Dermis microvascular lymphatic vessel endothelial cell (primary cell): ENCODE data around the gene CDH23. TPM values are rescaled to one million over a fixed set of nuclear protein-coding genes. Genes with fewer than 3 reads are reported as not detected.

ENCODE experiments used
- DNase-seq, 2 donors: peaks; one replicate each; pipeline versions ENCODE4 v3.0.0 to v3.0.0-alpha.2; 2010; ENCODE audit warnings: low read depth in 2 of 2
- total RNA-seq: library from RNA; depleted of rRNA; stranded (reverse); fragments of >200 nt; gene quantifications from 2 replicates; pipeline ENCODE4 v1.2.1, GENCODE V29; 2014

CDH23 gene
- total RNA-seq, 1 donor from 2014 or later, result under 0.01 TPM

GRCh38 chr10:71392791-71393781 lies 3.6 kb upstream of the CDH23 start:
- DNase-seq, result no peak

GRCh38 chr10:71393841-71394475 lies 2.8 kb upstream of the CDH23 start:
- DNase-seq, result no peak

GRCh38 chr10:71394926-71395562 lies 1.7 kb upstream of the CDH23 start:
- no peak for DNase-seq

- no peak for DNase-seq
These were observed 1.1 kb upstream of the CDH23 start for GRCh38 chr10:71395621-71396020.

GRCh38 chr10:71396084-71396710 lies 523 bp upstream of the CDH23 start:
- peak; percentile 7 to 24 for DNase-seq

GRCh38 chr10:71397296-71398212 lies 834 bp downstream of the CDH23 start:
- no peak for DNase-seq

GRCh38 chr10:71398976-71399375 lies 2.3 kb downstream of the CDH23 start:
- DNase-seq, result no peak

- no peak for DNase-seq
These were observed 3.2 kb downstream of the CDH23 start for GRCh38 chr10:71399946-71400345.

GRCh38 chr10:71401056-71401455 lies 4.3 kb downstream of the CDH23 start:
- DNase-seq, result no peak

- no peak for DNase-seq
These were observed 5.3 kb downstream of the CDH23 start for GRCh38 chr10:71402005-71402404.

- DNase-seq, result no peak
These were observed 8.0 kb downstream of the CDH23 start for GRCh38 chr10:71404503-71405295.

GRCh38 chr10:71406878-71407277 lies 10.2 kb downstream of the CDH23 start:
- no peak for DNase-seq

- DNase-seq, result no peak
These were observed 11.9 kb downstream of the CDH23 start for GRCh38 chr10:71408436-71409225.

GRCh38 chr10:71409516-71410104 lies 12.9 kb downstream of the CDH23 start:
- DNase-seq, result no peak

GRCh38 chr10:71413581-71413980 lies 16.9 kb downstream of the CDH23 start:
- no peak for DNase-seq

GRCh38 chr10:71414359-71414758 lies 17.6 kb downstream of the CDH23 start:
- DNase-seq, result no peak

GRCh38 chr10:71419002-71419540 lies 22.4 kb downstream of the CDH23 start:
- no peak for DNase-seq

GRCh38 chr10:71419750-71420149 lies 23.0 kb downstream of the CDH23 start:
- no peak for DNase-seq
